Retinal pigment epithelial cell (primary cell): ENCODE data around the gene RPS19BP1.

ENCODE experiments used
- DNase-seq: peaks from one replicate; pipeline ENCODE4 v3.0.0-alpha.2; 2010; ENCODE audit warnings: low read depth
- H3K4me3 ChIP-seq: 2 replicates; pipeline ENCODE4 v1.5.1; 2011; ENCODE audit warnings: mild to moderate bottlenecking, low read length, control low read depth, moderate library complexity
- CTCF ChIP-seq: conservative IDR thresholded peaks from 2 replicates; pipeline ENCODE4 v1.5.1; 2011; ENCODE audit warnings: low read depth, low read length, control low read depth, inconsistent platforms

RPS19BP1 gene

GRCh38 chr22:39546889-39547586 is 14.5 kb upstream of the RPS19BP1 start:
- no peak for DNase-seq
- no peak for TF ChIP-seq CTCF

GRCh38 chr22:39545386-39546365 is 13.1 kb upstream of the RPS19BP1 start:
- TF ChIP-seq CTCF = no peak
- no peak for DNase-seq

More at GRCh38 chr22:39546889-39547586, 14.5 kb upstream of the RPS19BP1 start:
- H3K4me3 ChIP-seq = no peak overlapping the region

GRCh38 chr22:39543095-39543494 is 10.5 kb upstream of the RPS19BP1 start:
- no peak overlapping the region for H3K4me3 ChIP-seq
- DNase-seq = no peak
- TF ChIP-seq CTCF = peak; percentile 67

More at GRCh38 chr22:39545386-39546365, 13.1 kb upstream of the RPS19BP1 start:
- no peak overlapping the region for H3K4me3 ChIP-seq

- no peak overlapping the region for H3K4me3 ChIP-seq
- no peak for DNase-seq
- TF ChIP-seq CTCF = no peak
Measured at GRCh38 chr22:39537975-39538374, 5.4 kb upstream of the RPS19BP1 start.

DNA sequence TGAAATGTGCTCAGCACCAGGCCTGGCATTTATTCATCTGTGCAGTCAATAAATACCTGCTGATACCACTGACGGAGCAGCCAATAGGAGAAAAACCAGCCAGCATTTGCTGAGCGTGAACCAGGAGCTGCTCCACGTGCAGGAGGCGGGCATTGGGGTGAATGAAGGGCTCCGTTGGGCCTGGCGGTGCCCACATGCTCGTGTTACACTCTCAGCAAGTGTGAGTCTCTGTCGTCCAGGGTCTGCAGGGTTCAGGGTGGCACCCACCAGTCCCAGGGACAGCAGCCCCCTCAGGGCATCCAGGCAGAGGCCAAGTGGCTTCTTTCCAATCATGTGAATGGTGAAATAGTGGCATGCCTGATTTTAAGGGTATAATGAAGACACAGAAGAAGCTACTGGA is 4.2 kb upstream of the RPS19BP1 start:
- DNase-seq = no peak
- no peak for TF ChIP-seq CTCF
- no peak overlapping the region for H3K4me3 ChIP-seq

GRCh38 chr22:39535831-39536449 is 3.4 kb upstream of the RPS19BP1 start:
- no peak overlapping the region for H3K4me3 ChIP-seq
- TF ChIP-seq CTCF = no peak
- no peak for DNase-seq
